ENCODE measurements around the gene DROSHA.
"Not testable (repeated sequence)": the region's sequence is repeated elsewhere in the genome, so short reads cannot be mapped to it uniquely, and the experiment has no call there.

DROSHA gene

GRCh38 chr5:31381299-31381698, 150.6 kb downstream of the DROSHA start:
- DNase-seq (ENCODE audit: low read depth in 3 of 3): no peak

DNA sequence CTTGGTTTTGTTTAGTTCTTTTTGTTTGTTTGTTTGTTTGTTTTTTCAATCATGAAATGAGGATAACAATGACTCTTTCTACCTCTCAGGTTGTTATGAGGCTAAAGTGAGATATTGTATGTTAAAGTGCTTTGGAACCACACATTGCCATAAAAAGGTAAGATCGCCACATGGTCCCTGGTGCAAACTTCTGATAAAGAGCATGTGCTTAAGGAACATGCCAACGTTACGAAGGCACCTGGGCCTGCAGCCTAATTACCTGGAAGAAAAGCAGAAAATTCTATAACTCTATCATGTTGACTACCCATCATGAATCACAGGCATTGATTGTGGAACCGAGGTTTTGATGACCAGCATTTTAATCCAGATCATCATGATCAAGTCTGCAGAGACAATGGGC, 151.8 kb downstream of the DROSHA start:
- no peak for DNase-seq (ENCODE audit: low read depth in 3 of 3)

- no peak for DNase-seq (ENCODE audit: low read depth in 3 of 3)
Measured at GRCh38 chr5:31378838-31379237, 153.1 kb downstream of the DROSHA start.

- no peak for DNase-seq (ENCODE audit: low read depth in 3 of 3)
Measured at GRCh38 chr5:31378136-31378535, 153.8 kb downstream of the DROSHA start.

GRCh38 chr5:31377274-31377946, 154.5 kb downstream of the DROSHA start:
- DNase-seq (ENCODE audit: low read depth in 3 of 3): no peak

DNA sequence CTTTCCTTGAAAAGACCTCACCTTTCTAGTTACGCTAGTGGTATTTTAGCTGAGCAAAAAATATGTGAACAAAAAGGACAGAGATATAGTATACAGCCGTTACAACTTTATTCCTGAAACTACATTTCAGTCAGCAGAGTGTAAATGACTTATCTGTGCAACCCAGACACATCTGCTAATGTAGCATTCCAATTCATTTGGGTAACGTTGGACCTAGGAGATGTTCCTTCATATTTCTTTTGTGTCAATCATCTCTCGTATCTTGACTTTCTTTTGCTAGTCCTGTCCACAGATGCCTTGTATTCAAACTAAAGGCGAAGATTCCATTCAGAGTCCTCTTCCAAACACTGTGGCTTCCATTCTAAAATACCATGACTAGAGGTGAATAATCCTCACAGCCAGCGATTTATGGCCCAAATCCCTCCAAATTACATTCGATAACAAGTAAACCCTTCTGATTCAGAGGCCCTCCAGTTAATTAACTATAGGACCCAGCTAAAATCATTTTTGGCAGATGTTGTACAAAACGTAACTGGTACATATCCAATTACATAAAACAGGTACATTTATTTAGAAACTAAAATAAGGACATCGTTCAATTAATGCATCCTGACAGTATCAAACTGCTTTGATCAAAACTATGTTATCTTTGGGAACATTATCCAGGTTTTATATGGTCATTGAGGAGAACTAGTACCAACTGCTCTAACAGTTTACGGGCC, 155.7 kb downstream of the DROSHA start:
- no peak for DNase-seq (ENCODE audit: low read depth in 3 of 3)

- DNase-seq (ENCODE audit: low read depth in 3 of 3): no peak
Measured at GRCh38 chr5:31372124-31372523, 159.8 kb downstream of the DROSHA start.

DNA sequence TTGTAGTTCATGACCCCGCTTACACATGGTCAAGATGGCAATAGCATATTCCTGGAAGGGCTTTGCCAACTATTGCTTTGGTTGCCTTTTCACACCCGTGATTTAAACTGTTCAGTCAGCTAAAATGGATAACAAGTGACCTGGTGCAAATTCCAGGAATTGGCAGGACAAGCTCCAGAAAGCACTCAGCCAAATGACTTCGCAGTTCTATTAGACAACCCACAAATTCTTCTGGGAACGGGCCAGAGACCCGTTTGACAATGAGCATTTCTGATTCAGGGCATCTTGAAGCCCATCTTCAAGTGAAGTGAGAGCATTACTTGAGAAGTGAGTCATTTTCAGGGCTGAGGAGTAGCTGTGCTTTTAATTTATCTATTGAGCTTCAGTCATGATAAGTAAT, 165.0 kb downstream of the DROSHA start:
- no peak for DNase-seq (ENCODE audit: low read depth in 3 of 3)

DNA sequence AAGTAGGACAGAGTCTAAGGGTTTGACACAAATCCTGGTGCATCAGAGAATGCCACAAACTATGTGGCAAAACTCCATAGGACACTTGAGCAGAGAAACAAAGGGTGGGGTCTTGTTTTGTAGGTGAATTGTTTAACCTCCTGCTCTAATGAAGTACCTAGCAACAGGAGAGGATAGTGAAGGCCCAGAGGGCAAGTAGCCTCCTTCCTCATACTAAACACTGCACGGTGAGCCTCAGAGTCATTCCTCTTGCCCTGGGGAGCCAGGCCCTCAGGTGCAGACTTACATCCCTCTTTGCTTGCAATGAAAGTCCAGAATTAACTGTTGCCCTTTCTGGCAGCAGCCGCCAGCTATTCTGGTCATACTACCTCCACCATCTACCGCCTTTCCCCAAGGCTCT, 166.1 kb downstream of the DROSHA start:
- DNase-seq (ENCODE audit: low read depth in 3 of 3): no peak

DNA sequence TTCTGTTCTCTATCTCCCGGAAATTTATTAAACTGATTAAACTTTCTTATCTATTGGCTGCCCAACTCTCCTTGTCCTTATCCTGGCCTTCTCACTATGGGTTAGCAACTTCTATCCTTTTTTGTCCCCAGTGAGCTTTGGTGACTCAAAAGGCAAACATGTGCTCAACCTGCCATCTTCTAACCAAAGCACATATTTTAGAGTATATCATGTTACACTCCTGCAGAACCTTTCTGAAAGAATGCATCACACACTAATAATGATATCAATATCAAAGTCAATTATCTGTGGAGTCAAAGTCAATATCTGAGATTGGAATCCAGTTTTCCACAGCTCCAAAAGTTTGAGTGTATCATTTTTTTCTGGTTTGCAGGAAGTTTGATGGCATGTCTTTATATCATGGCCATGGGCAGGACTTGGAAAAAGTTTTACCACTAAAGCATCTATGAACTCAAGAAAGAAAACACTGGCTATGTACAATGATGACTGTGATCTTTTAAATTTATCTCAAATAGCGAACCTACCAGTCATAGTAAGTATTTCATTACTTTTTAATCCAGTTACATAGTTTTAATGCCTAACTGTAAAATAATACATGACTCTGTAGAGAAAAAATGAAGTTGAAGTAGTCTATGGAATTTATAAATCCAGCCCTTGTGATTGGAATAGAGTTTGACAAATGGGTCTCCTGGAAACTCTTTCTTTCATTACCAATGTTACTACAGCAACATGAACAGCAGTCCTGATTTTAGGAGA, 166.8 kb downstream of the DROSHA start:
- DNase-seq (ENCODE audit: low read depth in 3 of 3): no peak

DNA sequence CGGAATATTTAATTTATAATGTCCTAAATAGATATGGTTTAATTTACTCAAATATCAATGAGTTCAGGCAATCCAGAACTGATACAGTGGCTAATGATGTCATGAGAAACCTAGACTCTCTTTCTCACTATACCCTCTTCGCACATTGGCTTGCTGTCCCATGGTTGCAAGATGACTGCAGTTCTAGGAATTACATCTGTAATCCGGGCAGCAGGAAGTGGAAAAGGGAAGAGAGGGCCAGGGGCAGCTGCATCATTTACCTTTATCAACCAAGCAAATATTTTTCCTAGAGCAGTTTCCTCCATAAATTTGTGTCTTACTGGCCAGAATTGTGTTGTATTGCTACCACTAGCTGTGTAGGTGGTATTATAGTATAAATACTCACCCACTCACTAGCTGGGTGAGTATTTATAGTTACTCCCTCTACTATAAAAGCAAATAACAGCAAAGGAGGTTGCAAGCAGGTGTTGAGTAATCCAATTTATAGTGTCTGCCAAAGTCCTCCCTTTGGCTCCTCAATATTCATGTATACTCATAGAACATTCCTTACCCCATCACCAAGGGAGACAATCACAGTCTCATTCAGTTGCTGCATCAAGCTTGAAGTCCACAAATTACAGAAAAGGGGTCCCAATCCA, 168.8 kb downstream of the DROSHA start:
- no peak for DNase-seq (ENCODE audit: low read depth in 3 of 3)

- no peak for DNase-seq (ENCODE audit: low read depth in 3 of 3)
Measured at GRCh38 chr5:31362529-31362900, 169.4 kb downstream of the DROSHA start.

GRCh38 chr5:31361704-31362528, 170.0 kb downstream of the DROSHA start:
- not testable (repeated sequence) for DNase-seq (ENCODE audit: low read depth in 3 of 3)

DNA sequence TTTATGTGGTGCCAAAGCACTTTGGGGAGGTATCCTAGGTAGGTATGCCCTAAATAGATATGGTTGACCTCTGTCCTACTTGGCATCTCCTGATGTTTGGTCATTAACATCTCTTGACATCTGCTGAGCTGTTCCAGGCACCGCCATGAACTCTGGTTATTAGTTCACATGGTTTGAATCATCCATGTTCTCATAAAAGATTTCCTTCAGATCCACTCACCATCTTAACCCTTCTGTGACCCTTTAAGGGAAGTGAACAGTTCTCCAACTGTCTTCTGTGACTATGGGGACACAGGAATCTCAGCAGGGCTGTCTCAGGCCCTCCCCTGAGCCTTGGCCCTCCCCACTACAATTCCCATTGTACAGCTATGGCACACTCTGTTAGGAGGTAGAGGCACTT, 170.7 kb downstream of the DROSHA start:
- no peak for DNase-seq (ENCODE audit: low read depth in 3 of 3)

- DNase-seq (ENCODE audit: low read depth in 3 of 3): no peak
Measured at GRCh38 chr5:31359839-31360238, 172.1 kb downstream of the DROSHA start.

GRCh38 chr5:31357038-31357437, 174.9 kb downstream of the DROSHA start:
- no peak for DNase-seq (ENCODE audit: low read depth in 3 of 3)

DNA sequence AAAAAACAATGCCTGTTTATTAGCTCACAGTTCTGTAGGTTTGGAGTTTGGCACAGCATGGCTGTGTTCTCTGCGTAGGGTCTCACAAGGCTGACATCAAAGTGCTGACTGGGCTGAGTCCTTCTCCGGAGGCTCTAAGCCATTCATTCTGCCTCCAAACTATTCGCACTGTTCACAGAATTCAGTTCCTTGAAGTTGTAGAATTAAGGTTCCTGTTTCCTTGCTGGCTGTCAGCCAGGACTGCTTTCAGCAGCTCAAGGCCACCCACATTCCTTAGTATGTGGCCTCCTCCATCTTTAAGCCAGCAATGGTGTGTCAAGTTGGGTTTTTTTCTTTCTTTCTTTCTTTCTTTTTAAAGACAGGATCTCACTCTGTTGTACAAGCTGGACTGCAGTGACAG, 176.6 kb downstream of the DROSHA start:
- DNase-seq (ENCODE audit: low read depth in 3 of 3): no peak
